ENCODE data around the gene PREX1.
"Not testable (repeated sequence)": the region's sequence is repeated elsewhere in the genome, so short reads cannot be mapped to it uniquely, and the experiment has no call there.

The PREX1 gene

DNA sequence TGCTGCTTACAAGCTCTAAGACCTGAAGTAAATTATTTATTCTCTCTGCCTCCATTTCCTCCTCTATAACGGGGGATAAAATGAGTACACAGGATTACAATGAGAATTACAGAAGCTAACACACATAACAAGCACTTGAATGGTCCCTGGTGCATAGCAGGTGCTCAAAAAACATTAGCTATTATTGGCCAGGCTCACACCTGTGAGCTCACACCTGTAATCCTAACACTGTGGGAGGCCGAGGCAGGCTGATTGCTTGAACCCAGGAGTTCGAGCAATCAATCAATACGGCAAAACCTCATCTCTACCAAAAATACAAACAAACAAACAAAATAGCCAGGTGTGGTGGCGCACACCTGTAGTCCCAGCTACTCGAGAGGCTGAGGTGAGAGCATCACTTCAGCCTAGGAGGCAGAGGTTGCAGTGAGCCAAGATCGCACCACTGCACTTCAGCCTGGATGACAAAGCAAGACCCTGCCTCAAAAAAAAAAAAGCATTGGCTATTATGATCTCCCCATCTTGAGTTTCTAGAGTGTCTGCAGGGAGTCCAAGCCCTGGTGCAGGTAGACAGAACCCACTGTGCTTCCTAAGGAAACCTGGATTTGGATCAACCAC lies 68.1 kb downstream of the PREX1 start:
- no peak for DNase-seq

DNA sequence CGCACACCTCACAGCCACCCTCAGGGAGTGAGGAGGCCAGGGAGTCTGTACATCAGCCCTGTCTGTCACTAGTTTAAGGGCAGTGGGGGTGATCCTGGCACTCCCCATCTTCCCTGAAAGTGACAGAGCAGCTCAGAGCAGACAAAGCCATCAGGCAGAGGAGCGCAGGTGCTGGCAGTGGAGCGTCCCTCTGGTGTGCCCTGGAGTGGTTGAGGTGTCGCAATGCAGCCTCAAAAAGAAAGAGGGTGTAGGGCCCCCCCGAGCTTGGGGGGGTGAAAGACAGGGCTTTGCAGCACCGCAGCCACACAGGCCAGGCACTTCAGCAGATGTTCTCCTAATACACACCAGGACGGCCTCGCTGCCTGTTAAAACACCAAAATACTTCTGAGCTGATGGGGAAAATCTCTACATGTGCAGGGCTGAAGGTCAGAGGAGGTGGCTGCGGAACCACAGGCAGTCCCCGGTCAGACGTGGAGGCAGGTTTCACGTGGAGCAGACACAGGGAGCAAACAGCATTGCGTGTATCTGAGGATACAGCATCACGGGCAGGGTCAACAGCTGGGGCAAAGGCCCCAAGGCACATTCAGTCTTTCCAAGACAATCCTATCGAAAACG lies 69.5 kb downstream of the PREX1 start:
- no peak for DNase-seq

DNA sequence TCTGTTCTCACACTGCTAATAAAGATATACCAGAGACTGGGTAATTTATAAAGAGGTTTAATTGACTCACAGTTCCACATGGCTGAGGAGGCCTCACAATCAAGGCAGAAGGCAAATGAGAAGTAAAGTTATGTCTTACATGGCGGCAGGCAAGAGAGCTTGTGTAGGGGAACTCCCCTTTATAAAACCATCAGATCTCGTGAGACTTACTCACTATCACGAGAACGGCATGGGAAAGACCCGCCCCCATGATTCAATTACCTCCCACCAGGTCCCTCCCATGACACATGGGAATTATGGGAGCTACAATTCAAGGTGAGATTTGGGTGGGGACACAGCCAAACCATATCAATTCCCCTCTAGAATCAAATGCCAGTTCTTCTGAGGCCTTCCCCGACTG lies 71.0 kb downstream of the PREX1 start:
- DNase-seq: not testable (repeated sequence)

DNA sequence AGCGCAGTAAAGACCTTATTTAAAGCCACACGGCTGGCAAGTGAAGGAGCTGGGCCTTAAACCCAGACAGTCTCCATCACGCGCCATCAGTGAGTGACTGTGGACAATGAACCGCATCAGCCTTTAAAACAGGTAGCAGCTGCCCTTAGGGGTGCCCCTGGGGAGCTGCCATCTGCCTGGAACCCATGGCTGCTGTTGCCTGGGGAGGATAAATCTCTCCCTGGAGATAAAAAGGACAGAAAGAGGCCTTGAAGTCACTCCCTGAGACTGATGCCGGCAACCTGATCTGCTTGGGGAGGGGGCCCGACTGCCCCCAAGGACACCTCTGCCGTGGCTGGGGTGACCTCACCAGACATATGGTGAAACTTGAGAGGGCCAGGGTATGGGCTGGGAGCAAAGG lies 73.5 kb downstream of the PREX1 start:
- DNase-seq: no peak

GRCh38 chr20:48752963-48753362 lies 74.8 kb downstream of the PREX1 start:
- no peak for DNase-seq

DNA sequence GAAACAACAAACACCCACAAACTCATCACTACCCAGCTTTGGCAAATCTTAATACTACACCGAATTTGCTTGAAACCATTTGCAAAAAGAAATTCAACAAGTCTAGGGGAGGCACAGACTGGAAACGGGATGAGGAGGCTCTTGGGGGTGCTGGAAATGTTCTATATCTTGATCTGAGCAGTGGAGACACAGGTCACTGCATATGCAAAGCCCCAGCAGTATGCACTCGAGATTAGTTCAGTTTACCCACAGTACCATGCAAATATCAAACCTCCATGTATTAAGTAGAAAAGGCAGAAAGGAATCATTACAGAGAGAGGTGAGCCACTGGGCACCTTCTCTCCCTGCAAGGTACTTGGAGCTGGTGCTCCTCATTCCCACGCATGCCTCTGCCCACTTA lies 75.9 kb downstream of the PREX1 start:
- no peak for DNase-seq

GRCh38 chr20:48750941-48751635 lies 76.7 kb downstream of the PREX1 start:
- peak in 50 of 58 donors; percentile 16 to 82 (median 54) for DNase-seq

DNA sequence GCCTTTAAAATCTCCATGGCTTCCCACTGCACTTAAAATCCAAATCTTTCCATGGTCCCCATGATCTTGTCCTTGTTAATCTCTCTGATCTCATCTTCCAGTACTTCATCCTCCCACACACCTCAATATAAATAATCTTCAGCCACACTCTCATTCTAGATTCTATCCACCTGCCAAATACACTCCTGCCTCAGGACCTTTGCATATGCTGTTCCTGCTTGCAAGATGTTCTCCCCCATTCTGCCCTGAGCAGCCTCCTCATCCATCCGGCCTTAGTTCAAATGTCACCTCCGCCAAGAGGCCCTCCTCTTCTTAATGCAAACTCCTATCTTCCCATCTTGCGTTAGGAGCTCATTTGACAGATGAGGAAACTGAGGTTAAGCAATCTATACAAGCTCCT lies 77.4 kb downstream of the PREX1 start:
- no peak for DNase-seq

GRCh38 chr20:48749437-48749836 lies 78.4 kb downstream of the PREX1 start:
- no peak for DNase-seq

GRCh38 chr20:48748556-48748955 lies 79.2 kb downstream of the PREX1 start:
- DNase-seq: no peak

GRCh38 chr20:48747840-48748414 lies 79.9 kb downstream of the PREX1 start:
- no peak for DNase-seq

DNA sequence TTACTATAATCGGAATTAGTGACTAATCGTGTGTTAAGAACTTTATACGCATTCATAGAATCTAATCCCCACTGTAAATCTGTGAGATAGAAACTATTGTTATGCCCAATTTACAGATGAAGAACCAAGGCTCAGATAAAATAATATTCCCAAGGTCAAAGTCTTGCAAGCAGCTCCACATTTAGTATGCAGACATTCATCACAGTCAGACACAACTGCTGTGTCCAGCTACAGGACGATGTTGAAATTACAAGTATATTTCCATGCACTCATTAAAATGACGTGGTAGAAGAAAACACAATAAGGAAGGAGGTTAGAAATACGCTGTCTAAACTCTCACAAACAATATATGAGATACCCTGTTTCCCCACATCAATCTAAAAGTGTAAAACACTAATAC lies 82.5 kb downstream of the PREX1 start:
- no peak for DNase-seq

GRCh38 chr20:48744515-48744914 lies 83.3 kb downstream of the PREX1 start:
- DNase-seq: no peak

DNA sequence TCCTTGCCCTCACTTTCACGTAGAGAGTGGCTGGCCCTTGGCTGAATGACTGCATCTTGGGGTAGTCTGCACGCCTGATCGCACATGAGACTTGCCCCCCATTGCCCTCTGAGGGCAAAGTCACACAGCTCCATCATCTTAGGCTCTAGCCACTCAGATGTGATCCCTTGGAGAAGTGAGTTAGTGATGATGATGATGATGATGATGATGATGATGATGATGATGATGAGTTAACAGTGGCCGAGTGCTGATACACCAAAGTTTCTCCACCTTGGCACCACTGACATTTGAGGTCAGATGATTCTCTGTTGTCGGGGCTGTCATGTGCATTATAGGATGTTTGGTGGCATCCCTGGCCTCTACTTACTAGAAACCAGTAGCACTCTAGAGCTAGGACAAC lies 84.0 kb downstream of the PREX1 start:
- DNase-seq: no peak

GRCh38 chr20:48742912-48743680 lies 84.7 kb downstream of the PREX1 start:
- DNase-seq: no peak

DNA sequence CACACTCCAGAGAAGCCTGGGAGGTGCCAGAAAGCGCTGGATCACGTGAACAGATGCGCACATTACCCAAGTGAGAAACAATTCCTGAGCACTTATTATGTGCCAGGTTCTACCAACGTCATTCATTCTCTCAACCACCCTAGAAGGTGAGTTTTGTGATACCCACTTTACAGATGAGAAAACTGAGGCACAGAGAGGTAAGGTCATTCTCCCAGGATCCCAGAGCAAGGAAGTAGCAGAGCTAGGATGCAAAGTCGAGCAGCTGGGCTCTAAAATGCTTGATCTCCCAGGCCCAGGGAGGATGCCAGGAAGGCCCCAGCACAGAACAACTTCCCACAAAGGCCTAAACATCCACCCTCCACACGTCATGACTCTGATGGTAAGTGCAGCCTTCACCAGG lies 85.6 kb downstream of the PREX1 start:
- DNase-seq: no peak

DNA sequence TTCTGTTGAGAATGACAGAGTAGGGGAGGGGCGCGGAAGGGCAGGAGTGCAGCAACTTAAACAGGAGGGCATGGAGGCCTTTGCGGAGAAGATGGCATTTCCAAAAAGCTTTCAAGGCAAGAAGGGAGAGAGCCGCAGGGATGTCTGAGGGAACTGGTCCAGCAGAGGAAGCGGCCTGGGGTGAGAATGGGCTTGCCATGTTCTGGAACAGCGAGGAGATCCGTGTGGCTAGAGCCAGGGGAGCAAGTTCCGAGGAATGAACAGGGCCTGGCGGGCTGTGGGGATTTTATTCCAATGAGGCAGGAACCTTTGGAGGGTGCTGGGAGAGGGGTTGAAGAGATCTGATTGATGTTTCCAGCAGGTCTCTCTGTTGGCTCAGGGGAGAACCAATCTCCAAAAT lies 86.1 kb downstream of the PREX1 start:
- no peak for DNase-seq

DNA sequence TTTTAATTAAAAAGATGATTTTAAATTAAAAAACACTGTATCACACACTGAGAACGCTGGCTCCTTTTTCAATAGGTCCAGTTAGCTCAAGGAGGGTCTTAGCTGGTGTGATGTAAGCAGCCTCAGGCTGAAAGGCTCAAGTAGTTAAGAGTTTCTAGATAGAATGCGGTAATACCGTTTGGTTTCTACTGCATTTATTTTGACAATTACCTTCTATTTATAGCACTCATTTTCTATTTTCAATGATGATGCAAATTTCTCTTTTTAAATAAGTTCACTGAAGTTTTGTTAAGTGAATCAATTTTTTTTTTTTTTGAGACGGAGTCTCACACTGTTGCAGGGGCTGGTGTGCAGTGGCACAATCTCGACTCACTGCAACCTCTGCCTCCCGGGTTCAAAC lies 87.1 kb downstream of the PREX1 start:
- DNase-seq: no peak

- DNase-seq: no peak
These were observed 87.5 kb downstream of the PREX1 start for GRCh38 chr20:48740292-48740649.

GRCh38 chr20:48739395-48740291 lies 88.2 kb downstream of the PREX1 start:
- DNase-seq: no peak

All from anterior cingulate cortex (tissue), 58 donors.